ENCODE results near the gene BAIAP2.

BAIAP2 gene

GRCh38 chr17:81112450-81112849 lies 77.5 kb downstream of the BAIAP2 start:
- no peaks in the 10 kb centered on the region for H3K79me2 ChIP-seq (ENCODE audit: low read length)
- no peaks in the 10 kb centered on the region for H3K9me2 ChIP-seq (replicated peaks; ENCODE audit: insufficient read depth, low read length)
- H3K27me3 ChIP-seq (replicated peaks; ENCODE audit: insufficient read depth, low read length), result peaks cover 100% of the 10 kb centered on the region
- no peaks in the 10 kb centered on the region for H3K9me3 ChIP-seq (replicated peaks; ENCODE audit: insufficient read depth, low read length)
- no peaks in the 10 kb centered on the region for H3K4me1 ChIP-seq (ENCODE audit: low read length)
- no peak overlapping the region for H2AFZ ChIP-seq (ENCODE audit: low read length)
- H3K4me2 ChIP-seq (ENCODE audit: low read depth, low read length), result no peak overlapping the region
- DNase-seq, result no peak
- H3F3A ChIP-seq (ENCODE audit: insufficient read depth, low read length), result no peaks in the 10 kb centered on the region
- H3K9ac ChIP-seq (ENCODE audit: low read length), result no peak overlapping the region
- no peak overlapping the region for H3K4me3 ChIP-seq (ENCODE audit: low read length)
- H3K36me3 ChIP-seq (replicated peaks; ENCODE audit: insufficient read depth, low read length), result no peaks in the 10 kb centered on the region
- TF ChIP-seq EZH2phosphoT487 (IDR thresholded peaks at IDR 0.05; ENCODE audit: low read length) (no peak), EZH2 (optimal IDR thresholded peaks at IDR 0.05; ENCODE audit: low read depth, low read length) (no peak), CTCF (IDR thresholded peaks at IDR 0.05; ENCODE audit: low read length) (no peak)
- no peak overlapping the region for H3K27ac ChIP-seq (ENCODE audit: low read length)
- no peaks in the 10 kb centered on the region for H4K20me1 ChIP-seq (ENCODE audit: insufficient read depth, low read length)

GRCh38 chr17:81113158-81113724 lies 78.3 kb downstream of the BAIAP2 start:
- no peaks in the 10 kb centered on the region for H3K79me2 ChIP-seq (ENCODE audit: low read length)
- no peaks in the 10 kb centered on the region for H3K4me1 ChIP-seq (ENCODE audit: low read length)
- no peak overlapping the region for H3K9ac ChIP-seq (ENCODE audit: low read length)
- H2AFZ ChIP-seq (ENCODE audit: low read length), result no peak overlapping the region
- H3K36me3 ChIP-seq (replicated peaks; ENCODE audit: insufficient read depth, low read length), result no peaks in the 10 kb centered on the region
- peaks cover 100% of the 10 kb centered on the region for H3K27me3 ChIP-seq (replicated peaks; ENCODE audit: insufficient read depth, low read length)
- no peak overlapping the region for H3K4me3 ChIP-seq (ENCODE audit: low read length)
- no peak overlapping the region for H3K4me2 ChIP-seq (ENCODE audit: low read depth, low read length)
- no peaks in the 10 kb centered on the region for H3K9me3 ChIP-seq (replicated peaks; ENCODE audit: insufficient read depth, low read length)
- no peak for DNase-seq
- no peaks in the 10 kb centered on the region for H3K9me2 ChIP-seq (replicated peaks; ENCODE audit: insufficient read depth, low read length)
- no peak overlapping the region for H3K27ac ChIP-seq (ENCODE audit: low read length)
- no peak for TF ChIP-seq CTCF (IDR thresholded peaks at IDR 0.05; ENCODE audit: low read length)
- no peak for TF ChIP-seq EZH2 (optimal IDR thresholded peaks at IDR 0.05; ENCODE audit: low read depth, low read length)
- TF ChIP-seq EZH2phosphoT487 (IDR thresholded peaks at IDR 0.05; ENCODE audit: low read length), result no peak
- no peaks in the 10 kb centered on the region for H3F3A ChIP-seq (ENCODE audit: insufficient read depth, low read length)
- no peaks in the 10 kb centered on the region for H4K20me1 ChIP-seq (ENCODE audit: insufficient read depth, low read length)

GRCh38 chr17:81114351-81115093 lies 79.6 kb downstream of the BAIAP2 start:
- H3F3A ChIP-seq (ENCODE audit: insufficient read depth, low read length), result no peaks in the 10 kb centered on the region
- H3K9ac ChIP-seq (ENCODE audit: low read length), result no peak overlapping the region
- no peak for DNase-seq
- H3K9me2 ChIP-seq (replicated peaks; ENCODE audit: insufficient read depth, low read length), result no peaks in the 10 kb centered on the region
- no peak overlapping the region for H3K4me3 ChIP-seq (ENCODE audit: low read length)
- no peaks in the 10 kb centered on the region for H3K4me1 ChIP-seq (ENCODE audit: low read length)
- H4K20me1 ChIP-seq (ENCODE audit: insufficient read depth, low read length), result no peaks in the 10 kb centered on the region
- no peaks in the 10 kb centered on the region for H3K36me3 ChIP-seq (replicated peaks; ENCODE audit: insufficient read depth, low read length)
- no peak overlapping the region for H2AFZ ChIP-seq (ENCODE audit: low read length)
- no peaks in the 10 kb centered on the region for H3K9me3 ChIP-seq (replicated peaks; ENCODE audit: insufficient read depth, low read length)
- H3K27me3 ChIP-seq (replicated peaks; ENCODE audit: insufficient read depth, low read length), result peaks cover 95% of the 10 kb centered on the region
- H3K4me2 ChIP-seq (ENCODE audit: low read depth, low read length), result no peak overlapping the region
- no peak for TF ChIP-seq CTCF (IDR thresholded peaks at IDR 0.05; ENCODE audit: low read length)
- no peak for TF ChIP-seq EZH2 (optimal IDR thresholded peaks at IDR 0.05; ENCODE audit: low read depth, low read length)
- TF ChIP-seq EZH2phosphoT487 (IDR thresholded peaks at IDR 0.05; ENCODE audit: low read length), result no peak
- H3K79me2 ChIP-seq (ENCODE audit: low read length), result no peaks in the 10 kb centered on the region
- H3K27ac ChIP-seq (ENCODE audit: low read length), result no peak overlapping the region
